ENCODE data around the gene SLC30A7. TPM values are rescaled to one million over a fixed set of nuclear protein-coding genes. Genes with fewer than 3 reads are reported as not detected.

Gene SLC30A7
- total RNA-seq, 1 donor from 2014 or later = 56.6 TPM

DNA sequence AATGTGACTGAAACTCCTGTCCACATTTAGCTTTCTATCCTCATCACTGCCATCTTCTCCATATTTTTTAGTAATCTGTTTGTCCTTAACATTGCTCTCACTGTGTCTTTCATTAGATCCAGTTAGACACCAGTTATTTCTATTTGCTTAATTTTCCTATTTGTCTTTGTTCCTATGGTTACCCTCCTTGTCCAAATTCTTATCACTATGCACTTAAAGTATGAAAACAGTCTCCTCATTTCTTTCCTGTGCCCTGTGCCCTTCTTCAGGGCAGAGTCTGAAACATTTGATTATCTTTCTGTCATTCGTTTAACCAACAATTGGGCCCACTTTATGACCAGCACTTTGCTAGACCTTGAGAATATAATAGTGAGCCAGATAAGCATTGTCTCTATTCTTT lies 64.2 kb downstream of the SLC30A7 start:
- no peak for FAIRE-seq
- no peak overlapping the region for H3K27ac Mint-ChIP-seq (ENCODE audit: unreplicated experiment)
- TF ChIP-seq EZH2 (IDR thresholded peaks at IDR 0.05; ENCODE audit: insufficient read depth, low read length) = no peak
- TF ChIP-seq, protein P1, sequence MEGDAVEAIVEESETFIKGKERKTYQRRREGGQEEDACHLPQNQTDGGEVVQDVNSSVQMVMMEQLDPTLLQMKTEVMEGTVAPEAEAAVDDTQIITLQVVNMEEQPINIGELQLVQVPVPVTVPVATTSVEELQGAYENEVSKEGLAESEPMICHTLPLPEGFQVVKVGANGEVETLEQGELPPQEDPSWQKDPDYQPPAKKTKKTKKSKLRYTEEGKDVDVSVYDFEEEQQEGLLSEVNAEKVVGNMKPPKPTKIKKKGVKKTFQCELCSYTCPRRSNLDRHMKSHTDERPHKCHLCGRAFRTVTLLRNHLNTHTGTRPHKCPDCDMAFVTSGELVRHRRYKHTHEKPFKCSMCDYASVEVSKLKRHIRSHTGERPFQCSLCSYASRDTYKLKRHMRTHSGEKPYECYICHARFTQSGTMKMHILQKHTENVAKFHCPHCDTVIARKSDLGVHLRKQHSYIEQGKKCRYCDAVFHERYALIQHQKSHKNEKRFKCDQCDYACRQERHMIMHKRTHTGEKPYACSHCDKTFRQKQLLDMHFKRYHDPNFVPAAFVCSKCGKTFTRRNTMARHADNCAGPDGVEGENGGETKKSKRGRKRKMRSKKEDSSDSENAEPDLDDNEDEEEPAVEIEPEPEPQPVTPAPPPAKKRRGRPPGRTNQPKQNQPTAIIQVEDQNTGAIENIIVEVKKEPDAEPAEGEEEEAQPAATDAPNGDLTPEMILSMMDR (IDR thresholded peaks at IDR 0.05; ENCODE audit: insufficient read depth, low read depth, low read length) = no peak

DNA sequence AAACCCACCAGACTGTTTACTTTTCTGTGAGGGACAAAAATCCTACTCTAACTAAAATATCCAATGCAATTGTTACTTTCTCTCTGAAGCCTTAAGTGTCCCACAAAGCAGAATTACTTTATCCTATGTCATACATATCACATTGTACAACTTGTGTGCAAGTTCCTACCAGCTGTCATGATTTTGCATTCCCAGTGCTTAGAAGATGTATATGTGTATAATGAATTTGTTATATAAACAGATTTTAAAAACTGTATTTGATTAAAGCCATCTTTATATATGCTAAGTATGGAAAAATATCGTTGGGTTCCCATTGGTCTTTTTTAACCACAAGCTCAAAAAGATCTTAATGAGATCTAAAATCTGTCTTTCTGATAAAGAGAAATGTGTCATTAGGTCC lies 72.7 kb downstream of the SLC30A7 start:
- Mint-ChIP-seq H3K4me3 (ENCODE audit: unreplicated experiment) (no peak overlapping the region), H3K27ac (ENCODE audit: unreplicated experiment) (no peak overlapping the region), H3K4me1 (ENCODE audit: low read depth, unreplicated experiment) (no peaks in the 10 kb centered on the region), H3K27me3 (ENCODE audit: low read depth, unreplicated experiment) (no peaks in the 10 kb centered on the region), H3K36me3 (ENCODE audit: low read depth, unreplicated experiment) (peaks cover 5% of the 10 kb centered on the region), H3K9me3 (ENCODE audit: unreplicated experiment) (no peaks in the 10 kb centered on the region)
- peaks cover 3% of the 10 kb centered on the region for H3K79me2 ChIP-seq (ENCODE audit: insufficient read depth, low read length)
- DNase-seq (ENCODE audit: low read depth) (no peak), FAIRE-seq (no peak)
- peaks cover 5% of the 10 kb centered on the region for H4K20me1 ChIP-seq (ENCODE audit: insufficient read depth, low read length)
- H3K4me3 ChIP-seq (ENCODE audit: insufficient read depth, low read depth, low read length) = no peak overlapping the region
- no peak overlapping the region for H2AFZ ChIP-seq (ENCODE audit: low read depth, low read length)
- no peaks in the 10 kb centered on the region for H3K27me3 ChIP-seq (ENCODE audit: insufficient read depth, low read length)
- no peaks in the 10 kb centered on the region for H3K4me1 ChIP-seq (ENCODE audit: insufficient read depth, low read length)
- H3K36me3 ChIP-seq (ENCODE audit: insufficient read depth, low read length) = peaks cover 23% of the 10 kb centered on the region
- no peak overlapping the region for H3K27ac ChIP-seq (ENCODE audit: low read depth, low read length)
- no peak overlapping the region for H3K9ac ChIP-seq (ENCODE audit: low read length)
- H3K4me2 ChIP-seq (ENCODE audit: low read length) = no peak overlapping the region
- no peaks in the 10 kb centered on the region for H3K9me3 ChIP-seq (ENCODE audit: insufficient read depth, low read depth, low read length)
- TF ChIP-seq, protein P1 (IDR thresholded peaks at IDR 0.05; ENCODE audit: insufficient read depth, low read depth, low read length) = no peak
- no peak for TF ChIP-seq EZH2 (IDR thresholded peaks at IDR 0.05; ENCODE audit: insufficient read depth, low read length)

More for the DNA sequence above, 64.2 kb downstream of the SLC30A7 start:
- H2AFZ ChIP-seq (ENCODE audit: low read depth, low read length) = no peak overlapping the region
- Mint-ChIP-seq H3K4me3 (ENCODE audit: unreplicated experiment) (no peak overlapping the region), H3K9me3 (ENCODE audit: unreplicated experiment) (no peaks in the 10 kb centered on the region), H3K36me3 (ENCODE audit: low read depth, unreplicated experiment) (peaks cover 4% of the 10 kb centered on the region), H3K27me3 (ENCODE audit: low read depth, unreplicated experiment) (no peaks in the 10 kb centered on the region), H3K4me1 (ENCODE audit: low read depth, unreplicated experiment) (peaks cover 4% of the 10 kb centered on the region)
- H3K4me2 ChIP-seq (ENCODE audit: low read length) = no peak overlapping the region
- DNase-seq (ENCODE audit: low read depth) = no peak
- H3K27ac ChIP-seq (ENCODE audit: low read depth, low read length) = no peak overlapping the region
- H3K9me3 ChIP-seq (ENCODE audit: insufficient read depth, low read depth, low read length) = no peaks in the 10 kb centered on the region
- no peaks in the 10 kb centered on the region for H3K27me3 ChIP-seq (ENCODE audit: insufficient read depth, low read length)
- peaks cover 2% of the 10 kb centered on the region for H4K20me1 ChIP-seq (ENCODE audit: insufficient read depth, low read length)
- peaks cover 2% of the 10 kb centered on the region for H3K4me1 ChIP-seq (ENCODE audit: insufficient read depth, low read length)
- peaks cover 14% of the 10 kb centered on the region for H3K79me2 ChIP-seq (ENCODE audit: insufficient read depth, low read length)
- H3K9ac ChIP-seq (ENCODE audit: low read length) = no peak overlapping the region
- H3K36me3 ChIP-seq (ENCODE audit: insufficient read depth, low read length) = peaks cover 10% of the 10 kb centered on the region
- H3K4me3 ChIP-seq (ENCODE audit: insufficient read depth, low read depth, low read length) = no peak overlapping the region

DNA sequence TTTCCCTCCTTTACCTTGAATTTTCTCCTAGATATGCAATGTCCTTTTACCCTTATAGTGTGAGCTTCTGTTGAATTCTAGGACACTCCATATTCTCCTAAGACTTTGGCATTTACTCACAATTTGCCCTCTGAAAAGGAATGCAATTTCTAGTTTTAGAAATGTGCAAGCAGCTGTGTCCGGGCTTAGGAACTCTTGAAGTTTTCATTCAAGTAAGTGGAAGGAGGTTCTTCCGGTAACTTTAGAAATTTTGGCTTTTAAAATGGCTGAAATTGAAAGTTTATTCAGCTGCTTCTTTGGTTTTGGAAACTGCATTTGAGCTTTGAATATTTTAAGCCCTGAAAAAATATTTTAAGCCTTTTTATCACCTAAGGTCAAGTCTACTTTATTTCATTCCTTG lies 73.4 kb downstream of the SLC30A7 start:
- Histone ChIP-seq H3K4me3 (ENCODE audit: insufficient read depth, low read depth, low read length) (no peak overlapping the region), H3K27ac (ENCODE audit: low read depth, low read length) (no peak overlapping the region), H3K27me3 (ENCODE audit: insufficient read depth, low read length) (no peaks in the 10 kb centered on the region), H4K20me1 (ENCODE audit: insufficient read depth, low read length) (peaks cover 5% of the 10 kb centered on the region), H3K79me2 (ENCODE audit: insufficient read depth, low read length) (peaks cover 2% of the 10 kb centered on the region), H3K9ac (ENCODE audit: low read length) (no peak overlapping the region), H3K4me1 (ENCODE audit: insufficient read depth, low read length) (no peaks in the 10 kb centered on the region), H3K9me3 (ENCODE audit: insufficient read depth, low read depth, low read length) (no peaks in the 10 kb centered on the region), H3K36me3 (ENCODE audit: insufficient read depth, low read length) (peaks cover 23% of the 10 kb centered on the region), H2AFZ (ENCODE audit: low read depth, low read length) (no peak overlapping the region), H3K4me2 (ENCODE audit: low read length) (no peak overlapping the region)
- TF ChIP-seq EZH2 (IDR thresholded peaks at IDR 0.05; ENCODE audit: insufficient read depth, low read length) = no peak
- Mint-ChIP-seq H3K27ac (ENCODE audit: unreplicated experiment) (no peak overlapping the region), H3K27me3 (ENCODE audit: low read depth, unreplicated experiment) (no peaks in the 10 kb centered on the region), H3K4me3 (ENCODE audit: unreplicated experiment) (no peak overlapping the region), H3K9me3 (ENCODE audit: unreplicated experiment) (no peaks in the 10 kb centered on the region), H3K36me3 (ENCODE audit: low read depth, unreplicated experiment) (peaks cover 5% of the 10 kb centered on the region), H3K4me1 (ENCODE audit: low read depth, unreplicated experiment) (no peaks in the 10 kb centered on the region)
- DNase-seq (ENCODE audit: low read depth) (no peak), FAIRE-seq (peak; percentile 29)
